NT2/D1 (cell line): ENCODE measurements around the gene FCSK.

ENCODE experiments used
- DNase-seq: peaks from one replicate; pipeline ENCODE4 v3.0.0-alpha.2; 2011; ENCODE audit warnings: low read depth, low spot score
- H3K27me3 ChIP-seq: 2 replicates; pipeline ENCODE4 v1.6.0; 2011; ENCODE audit warnings: mild to moderate bottlenecking; ENCODE audit not compliant: insufficient read length, insufficient read depth
- H3K36me3 ChIP-seq: 2 replicates; pipeline ENCODE4 v1.6.1; 2011; ENCODE audit warnings: mild to moderate bottlenecking, low read length, mixed read lengths; ENCODE audit not compliant: insufficient read depth, insufficient read length
- H3K4me1 ChIP-seq: 2 replicates; pipeline ENCODE4 v1.5.1; 2011; ENCODE audit not compliant: insufficient read depth, insufficient read length
- H3K4me3 ChIP-seq: 2 replicates; pipeline ENCODE4 v1.5.1; 2011; ENCODE audit warnings: low read depth; ENCODE audit not compliant: insufficient read length
- H3K9ac ChIP-seq: 2 replicates; pipeline ENCODE4 v1.6.0; 2011; ENCODE audit warnings: low read depth; ENCODE audit not compliant: insufficient read length
- H3K9me3 ChIP-seq: 2 replicates; pipeline ENCODE4 v1.5.1; 2011; ENCODE audit warnings: mild to moderate bottlenecking, low read length; ENCODE audit not compliant: insufficient read depth
- SUZ12 ChIP-seq: IDR thresholded peaks from 2 replicates; pipeline ENCODE4 v1.6.1; 2011; ENCODE audit not compliant: insufficient read length, insufficient read depth; ENCODE audit errors: extremely low read depth
- YY1 ChIP-seq: IDR thresholded peaks from 2 replicates; pipeline ENCODE4 v1.6.1; 2011; ENCODE audit not compliant: insufficient read length, insufficient read depth
- ZNF274 ChIP-seq: IDR thresholded peaks from 2 replicates; pipeline ENCODE4 v1.6.1; 2011; ENCODE audit warnings: mild to moderate bottlenecking, low read depth, low read length

The FCSK gene

DNA sequence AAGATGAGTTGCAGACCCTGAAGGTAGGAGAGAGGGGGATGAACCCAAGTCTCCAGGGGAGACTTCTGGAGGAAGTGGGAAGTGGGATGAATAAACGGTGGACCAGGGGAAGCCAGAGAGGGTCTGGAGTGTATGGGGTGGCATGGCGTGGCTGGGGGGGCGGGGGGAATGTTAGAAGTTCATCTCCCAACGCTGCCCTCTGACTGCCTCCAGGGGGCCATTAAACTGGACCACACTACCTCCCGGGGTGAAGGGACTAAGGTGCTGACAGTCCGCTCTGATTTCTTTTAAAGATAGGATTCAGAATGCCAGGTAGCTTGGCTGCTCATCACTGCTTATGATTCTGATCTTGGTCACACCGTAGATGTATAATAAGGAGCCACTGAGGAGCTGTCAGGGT is 36.7 kb upstream of the FCSK start:
- peaks cover 69% of the 10 kb centered on the region for H3K36me3 ChIP-seq
- no peak for DNase-seq

DNA sequence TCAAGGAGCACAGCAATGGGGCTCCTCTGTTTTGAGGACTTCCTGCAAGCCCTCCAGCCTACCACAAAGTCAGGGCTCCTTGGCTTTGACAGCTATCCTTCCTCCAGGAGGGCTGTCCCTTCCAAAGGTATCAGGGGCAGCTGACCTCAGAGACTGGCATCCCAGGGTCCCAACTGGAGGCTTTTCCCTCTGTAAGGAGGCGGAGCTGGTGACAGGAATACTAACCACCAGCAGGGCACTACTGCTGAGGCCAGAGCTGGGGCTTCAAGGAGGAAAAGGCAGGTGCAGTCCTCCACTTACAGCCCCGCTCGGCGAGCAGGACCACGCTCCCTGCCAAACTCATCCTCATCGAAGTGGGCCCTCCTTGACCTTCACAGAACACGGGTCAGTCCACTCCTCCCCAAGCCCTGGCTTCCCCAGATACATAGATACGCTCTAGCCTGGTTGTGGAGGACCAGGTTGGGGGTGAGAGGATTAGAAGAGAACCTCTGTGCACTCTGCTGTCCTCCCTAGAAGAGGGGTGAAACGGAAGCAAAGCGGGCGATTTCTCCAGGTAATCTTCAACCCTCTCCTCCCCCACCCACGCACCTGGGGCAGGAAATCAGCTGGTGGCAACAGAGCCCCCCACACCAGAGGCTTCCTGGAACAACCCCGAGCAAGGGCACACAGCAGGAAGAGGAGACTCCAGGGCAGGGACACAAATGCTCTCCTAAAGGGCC is 36.0 kb upstream of the FCSK start:
- Histone ChIP-seq H3K9me3 (no peaks in the 10 kb centered on the region), H3K27me3 (no peaks in the 10 kb centered on the region), H3K4me1 (peaks cover 34% of the 10 kb centered on the region), H3K4me3 (no peak overlapping the region), H3K36me3 (peaks cover 68% of the 10 kb centered on the region), H3K9ac (no peak overlapping the region)
- TF ChIP-seq YY1 (no peak), SUZ12 (no peak), ZNF274 (no peak)
- DNase-seq = no peak

More for the DNA sequence above, 36.7 kb upstream of the FCSK start:
- Histone ChIP-seq H3K27me3 (no peaks in the 10 kb centered on the region), H3K4me1 (peaks cover 34% of the 10 kb centered on the region), H3K4me3 (no peak overlapping the region), H3K9ac (no peak overlapping the region), H3K9me3 (no peaks in the 10 kb centered on the region)
- no peak for TF ChIP-seq ZNF274
- TF ChIP-seq YY1 = no peak
- no peak for TF ChIP-seq SUZ12

DNA sequence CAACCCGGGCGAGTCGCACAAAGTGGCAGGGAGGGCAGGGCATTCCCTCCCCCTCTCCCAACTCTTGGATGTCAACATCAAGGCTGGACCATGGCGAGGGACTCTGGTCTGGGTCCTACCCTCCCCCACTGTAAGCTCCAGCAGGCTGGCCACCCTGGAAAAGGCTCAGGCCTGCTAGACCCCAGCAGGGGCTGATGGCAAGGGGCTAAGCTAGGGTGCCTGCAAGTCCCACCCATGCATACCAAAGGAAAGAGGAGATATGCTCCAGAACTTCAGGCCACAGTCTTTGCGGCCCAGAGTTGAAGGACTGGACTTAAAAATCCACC is 35.4 kb upstream of the FCSK start:
- Histone ChIP-seq H3K9me3 (no peaks in the 10 kb centered on the region), H3K4me3 (no peak overlapping the region), H3K27me3 (no peaks in the 10 kb centered on the region), H3K4me1 (peaks cover 34% of the 10 kb centered on the region), H3K9ac (no peak overlapping the region), H3K36me3 (peaks cover 64% of the 10 kb centered on the region)
- DNase-seq = no peak
- TF ChIP-seq SUZ12 (no peak), ZNF274 (no peak), YY1 (no peak)

DNA sequence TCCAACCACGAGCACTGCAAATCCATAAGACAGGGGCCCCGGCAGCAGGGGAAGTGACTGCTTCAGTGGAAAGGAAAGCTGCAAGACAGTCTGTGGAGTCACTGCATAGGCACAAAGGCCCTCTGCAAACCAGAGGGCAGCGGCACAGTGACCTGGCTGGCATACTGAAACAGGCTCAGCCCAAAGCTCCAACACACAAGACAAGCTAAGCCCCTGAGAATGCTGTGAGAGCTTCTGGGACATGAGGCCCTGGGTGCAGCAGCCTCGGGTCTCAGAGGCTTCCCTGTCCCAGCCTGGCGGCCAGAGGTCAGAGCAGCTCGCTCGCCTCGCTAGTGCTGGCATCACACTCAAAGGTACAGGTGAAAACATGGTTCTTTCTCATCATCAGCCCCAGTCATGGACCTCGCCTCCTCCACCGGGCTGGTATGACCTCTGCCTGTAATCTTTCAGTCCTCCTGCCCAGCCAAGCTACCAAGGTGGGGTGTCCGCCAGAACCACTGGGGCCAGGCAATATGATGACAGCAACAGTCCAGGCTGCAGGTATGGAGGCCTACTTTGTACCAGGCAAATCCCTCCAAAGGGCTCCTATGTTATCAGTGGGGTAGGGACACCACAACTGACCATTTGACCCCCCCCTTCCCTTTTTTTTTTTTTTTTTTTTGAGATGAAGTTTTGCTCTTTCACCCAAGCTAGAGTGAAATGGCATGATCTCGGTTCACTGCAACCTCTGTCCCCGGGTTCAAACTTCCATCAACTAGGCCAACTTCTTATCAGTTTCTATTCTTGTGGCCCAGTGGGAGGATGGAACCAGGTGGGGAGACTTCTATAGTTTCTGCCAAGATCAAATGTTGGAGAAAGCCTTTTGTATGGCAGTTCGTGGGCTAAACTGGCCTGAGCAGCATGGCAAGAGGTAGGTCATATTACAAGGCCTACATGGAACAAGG is 34.7 kb upstream of the FCSK start:
- no peaks in the 10 kb centered on the region for H3K27me3 ChIP-seq
- no peak overlapping the region for H3K9ac ChIP-seq
- no peak overlapping the region for H3K4me3 ChIP-seq
- no peak for DNase-seq
- H3K4me1 ChIP-seq = peaks cover 34% of the 10 kb centered on the region
- peaks cover 60% of the 10 kb centered on the region for H3K36me3 ChIP-seq
- H3K9me3 ChIP-seq = no peaks in the 10 kb centered on the region
- TF ChIP-seq ZNF274 = no peak
- no peak for TF ChIP-seq SUZ12
- TF ChIP-seq YY1 = no peak

DNA sequence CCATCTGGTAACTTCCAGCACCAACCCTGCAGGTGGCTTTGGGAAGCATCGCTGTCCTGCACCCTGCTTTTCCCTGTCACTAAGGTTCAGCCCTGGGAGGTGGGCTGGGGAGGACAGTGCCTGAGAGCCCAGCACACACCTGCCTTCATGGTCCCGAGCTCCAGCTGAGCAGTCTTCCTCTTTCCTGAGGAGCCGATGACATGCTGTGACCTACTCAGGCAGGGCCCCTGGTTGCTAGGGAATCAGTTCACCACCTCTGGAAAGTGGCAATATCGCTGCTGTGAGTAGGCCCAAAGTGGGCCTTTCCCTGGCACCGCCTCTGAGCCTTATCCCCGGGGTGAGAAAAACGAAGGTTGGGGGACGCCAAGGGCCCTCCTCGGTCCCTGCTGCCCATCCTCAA is 33.4 kb upstream of the FCSK start:
- TF ChIP-seq YY1 (no peak), SUZ12 (no peak), ZNF274 (no peak)
- no peak overlapping the region for H3K4me3 ChIP-seq
- H3K27me3 ChIP-seq = no peaks in the 10 kb centered on the region
- no peaks in the 10 kb centered on the region for H3K9me3 ChIP-seq
- H3K4me1 ChIP-seq = peaks cover 34% of the 10 kb centered on the region
- H3K9ac ChIP-seq = no peak overlapping the region
- DNase-seq = no peak
- H3K36me3 ChIP-seq = peaks cover 71% of the 10 kb centered on the region

DNA sequence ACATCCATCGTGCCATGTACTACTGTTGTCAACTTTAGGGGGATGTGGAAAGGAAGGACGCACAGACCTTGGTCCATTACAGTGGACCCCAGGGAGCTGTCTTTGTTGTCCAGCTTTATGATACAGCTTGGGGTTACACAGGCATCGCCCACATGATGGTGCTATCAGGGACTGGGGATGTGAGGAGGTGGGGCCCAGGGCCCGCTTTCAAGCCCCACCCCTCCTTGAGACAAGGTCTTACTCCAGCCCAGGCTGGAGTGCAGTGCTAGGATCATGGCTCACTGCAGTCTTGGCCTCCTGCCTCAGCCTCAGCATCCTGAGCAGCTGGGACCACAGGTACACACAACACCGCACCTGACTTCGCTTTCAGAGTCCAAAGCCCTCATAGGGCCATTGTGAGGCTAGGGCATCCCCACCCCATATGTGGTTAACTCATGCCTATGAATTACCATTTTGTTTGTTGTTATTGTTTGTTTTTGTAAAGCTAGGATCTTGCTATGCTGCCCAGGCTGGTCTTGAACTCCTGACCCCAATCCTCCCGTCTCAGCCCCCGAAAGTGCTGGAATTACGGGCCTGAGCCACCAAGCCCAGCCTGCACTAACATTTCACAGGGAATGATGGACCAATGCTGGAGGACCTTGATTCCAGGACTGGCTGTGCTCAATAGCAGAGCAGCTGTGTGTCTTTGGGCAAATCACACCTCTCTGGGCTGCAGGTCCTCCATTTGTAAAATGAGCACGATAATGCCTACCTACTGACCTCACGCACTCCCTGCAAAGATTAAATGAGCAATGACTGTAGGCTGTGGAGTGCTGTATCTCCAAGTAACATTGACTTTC is 32.7 kb upstream of the FCSK start:
- Histone ChIP-seq H3K27me3 (no peaks in the 10 kb centered on the region), H3K36me3 (peaks cover 66% of the 10 kb centered on the region), H3K9me3 (no peaks in the 10 kb centered on the region), H3K4me1 (peaks cover 32% of the 10 kb centered on the region), H3K4me3 (no peak overlapping the region), H3K9ac (no peak overlapping the region)
- no peak for TF ChIP-seq YY1
- no peak for TF ChIP-seq ZNF274
- DNase-seq = no peak
